HL-60 (cell line): ENCODE measurements around the gene MYO1E.

ENCODE experiments used
- DNase-seq, 2 experiments: peaks; one replicate each; pipeline ENCODE4 v3.0.0-alpha.2; 2010 to 2020; ENCODE audit warnings: low read depth in 1 of 2, low spot score in 1 of 2
- H3K27ac ChIP-seq: fragments of 250-450 bp; sonication (Bioruptor Pico); replicated peaks from 2 replicates; pipeline ENCODE4 v1.5.1; 2020; ENCODE audit warnings: mild to moderate bottlenecking, moderate library complexity
- H3K27me3 ChIP-seq: fragments of 250-450 bp; sonication (Bioruptor Pico); 2 replicates; pipeline ENCODE4 v1.5.1; 2021; ENCODE audit warnings: mild to moderate bottlenecking, moderate library complexity; ENCODE audit not compliant: insufficient read depth, poor library complexity, severe bottlenecking
- H3K4me3 ChIP-seq: replicated peaks from 2 replicates; pipeline ENCODE4 v1.5.1; 2011; ENCODE audit warnings: mild to moderate bottlenecking, control low read depth, low read length; ENCODE audit not compliant: insufficient read depth
- GABPA ChIP-seq: IDR thresholded peaks from 2 replicates; pipeline ENCODE4 v1.6.1; 2012; ENCODE audit warnings: low read depth
- POLR2AphosphoS5 ChIP-seq: IDR thresholded peaks from 2 replicates; pipeline ENCODE4 v1.6.1; 2012; ENCODE audit warnings: low read depth
- SPI1 ChIP-seq: IDR thresholded peaks from 2 replicates; pipeline ENCODE4 v1.6.1; 2012; ENCODE audit warnings: low read depth, mild to moderate bottlenecking, borderline replicate concordance
- TF ChIP-seq, protein P1 (sequence below): IDR thresholded peaks from one replicate; pipeline ENCODE4 v1.5.1; 2011; ENCODE audit warnings: low read length, control low read depth, inconsistent platforms; ENCODE audit not compliant: insufficient read depth
- TF ChIP-seq, protein P2 (sequence below): IDR thresholded peaks from 2 replicates; pipeline ENCODE4 v1.6.1; 2012; ENCODE audit warnings: low read depth; ENCODE audit not compliant: insufficient replicate concordance

MYO1E gene

GRCh38 chr15:59354417-59355031 is 18.1 kb downstream of the MYO1E start:
- H3K27ac ChIP-seq: no peak overlapping the region
- TF ChIP-seq SPI1 (no peak), GABPA (no peak), POLR2AphosphoS5 (no peak)
- TF ChIP-seq, protein P1, sequence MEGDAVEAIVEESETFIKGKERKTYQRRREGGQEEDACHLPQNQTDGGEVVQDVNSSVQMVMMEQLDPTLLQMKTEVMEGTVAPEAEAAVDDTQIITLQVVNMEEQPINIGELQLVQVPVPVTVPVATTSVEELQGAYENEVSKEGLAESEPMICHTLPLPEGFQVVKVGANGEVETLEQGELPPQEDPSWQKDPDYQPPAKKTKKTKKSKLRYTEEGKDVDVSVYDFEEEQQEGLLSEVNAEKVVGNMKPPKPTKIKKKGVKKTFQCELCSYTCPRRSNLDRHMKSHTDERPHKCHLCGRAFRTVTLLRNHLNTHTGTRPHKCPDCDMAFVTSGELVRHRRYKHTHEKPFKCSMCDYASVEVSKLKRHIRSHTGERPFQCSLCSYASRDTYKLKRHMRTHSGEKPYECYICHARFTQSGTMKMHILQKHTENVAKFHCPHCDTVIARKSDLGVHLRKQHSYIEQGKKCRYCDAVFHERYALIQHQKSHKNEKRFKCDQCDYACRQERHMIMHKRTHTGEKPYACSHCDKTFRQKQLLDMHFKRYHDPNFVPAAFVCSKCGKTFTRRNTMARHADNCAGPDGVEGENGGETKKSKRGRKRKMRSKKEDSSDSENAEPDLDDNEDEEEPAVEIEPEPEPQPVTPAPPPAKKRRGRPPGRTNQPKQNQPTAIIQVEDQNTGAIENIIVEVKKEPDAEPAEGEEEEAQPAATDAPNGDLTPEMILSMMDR: no peak
- TF ChIP-seq, protein P2, sequence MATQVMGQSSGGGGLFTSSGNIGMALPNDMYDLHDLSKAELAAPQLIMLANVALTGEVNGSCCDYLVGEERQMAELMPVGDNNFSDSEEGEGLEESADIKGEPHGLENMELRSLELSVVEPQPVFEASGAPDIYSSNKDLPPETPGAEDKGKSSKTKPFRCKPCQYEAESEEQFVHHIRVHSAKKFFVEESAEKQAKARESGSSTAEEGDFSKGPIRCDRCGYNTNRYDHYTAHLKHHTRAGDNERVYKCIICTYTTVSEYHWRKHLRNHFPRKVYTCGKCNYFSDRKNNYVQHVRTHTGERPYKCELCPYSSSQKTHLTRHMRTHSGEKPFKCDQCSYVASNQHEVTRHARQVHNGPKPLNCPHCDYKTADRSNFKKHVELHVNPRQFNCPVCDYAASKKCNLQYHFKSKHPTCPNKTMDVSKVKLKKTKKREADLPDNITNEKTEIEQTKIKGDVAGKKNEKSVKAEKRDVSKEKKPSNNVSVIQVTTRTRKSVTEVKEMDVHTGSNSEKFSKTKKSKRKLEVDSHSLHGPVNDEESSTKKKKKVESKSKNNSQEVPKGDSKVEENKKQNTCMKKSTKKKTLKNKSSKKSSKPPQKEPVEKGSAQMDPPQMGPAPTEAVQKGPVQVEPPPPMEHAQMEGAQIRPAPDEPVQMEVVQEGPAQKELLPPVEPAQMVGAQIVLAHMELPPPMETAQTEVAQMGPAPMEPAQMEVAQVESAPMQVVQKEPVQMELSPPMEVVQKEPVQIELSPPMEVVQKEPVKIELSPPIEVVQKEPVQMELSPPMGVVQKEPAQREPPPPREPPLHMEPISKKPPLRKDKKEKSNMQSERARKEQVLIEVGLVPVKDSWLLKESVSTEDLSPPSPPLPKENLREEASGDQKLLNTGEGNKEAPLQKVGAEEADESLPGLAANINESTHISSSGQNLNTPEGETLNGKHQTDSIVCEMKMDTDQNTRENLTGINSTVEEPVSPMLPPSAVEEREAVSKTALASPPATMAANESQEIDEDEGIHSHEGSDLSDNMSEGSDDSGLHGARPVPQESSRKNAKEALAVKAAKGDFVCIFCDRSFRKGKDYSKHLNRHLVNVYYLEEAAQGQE: no peak
- DNase-seq: no peak
- H3K27me3 ChIP-seq: peaks cover 2% of the 10 kb centered on the region
- no peak overlapping the region for H3K4me3 ChIP-seq

- no peak overlapping the region for H3K4me3 ChIP-seq
- peaks cover 2% of the 10 kb centered on the region for H3K27me3 ChIP-seq
- TF ChIP-seq, protein P1: no peak
- TF ChIP-seq GABPA (no peak), SPI1 (no peak), POLR2AphosphoS5 (no peak)
- TF ChIP-seq, protein P2: no peak
- no peak for DNase-seq
- no peak overlapping the region for H3K27ac ChIP-seq
These were observed 18.7 kb downstream of the MYO1E start for GRCh38 chr15:59353994-59354416.

DNA sequence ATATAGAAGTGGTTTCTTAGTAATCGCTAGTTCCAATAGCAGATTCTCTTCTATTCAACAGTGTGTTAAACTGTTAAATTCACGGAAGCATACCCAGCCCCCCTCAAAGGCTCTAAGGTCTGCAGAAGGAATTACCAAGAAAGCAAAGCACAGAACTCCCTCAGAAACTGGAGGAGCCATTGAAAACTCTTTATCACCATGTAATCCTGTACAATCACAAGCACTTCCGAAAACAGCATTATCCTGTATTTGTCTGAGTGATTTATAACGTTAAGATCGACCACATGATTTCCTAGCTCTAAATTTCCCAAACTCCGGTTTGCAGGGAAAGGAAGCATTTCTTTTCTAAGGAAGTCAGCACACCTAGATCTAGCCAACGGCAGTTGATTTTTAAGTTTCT is 20.0 kb downstream of the MYO1E start:
- Histone ChIP-seq H3K27ac (no peak overlapping the region), H3K4me3 (no peak overlapping the region), H3K27me3 (peaks cover 2% of the 10 kb centered on the region)
- TF ChIP-seq POLR2AphosphoS5 (no peak), SPI1 (no peak), GABPA (no peak)
- TF ChIP-seq, protein P1: no peak
- TF ChIP-seq, protein P2: no peak
- no peak for DNase-seq
